Cardiac muscle cell (in vitro differentiated cells and primary cell): ENCODE results near the gene ARHGEF33. TPM values are rescaled to one million over a fixed set of nuclear protein-coding genes. Genes with fewer than 3 reads are reported as not detected.

ENCODE experiments used
- DNase-seq, 2 donors: peaks; one replicate each; pipeline versions ENCODE4 v3.0.0 to v3.0.0-alpha.2; 2010 to 2017; ENCODE audit warnings: low read depth in 1 of 2, low spot score in 1 of 2
- H3K27ac ChIP-seq: fragments of 200-600 bp; sonication (generic); 2 replicates; pipeline ENCODE4 v1.5.1; 2016
- H3K27me3 ChIP-seq: fragments of 200-600 bp; sonication (generic); 2 replicates; pipeline ENCODE4 v1.6.0; 2016; ENCODE audit warnings: control low read depth
- H3K36me3 ChIP-seq: fragments of 200-600 bp; sonication (generic); 2 replicates; pipeline ENCODE4 v1.5.1; 2016; ENCODE audit warnings: control low read depth
- H3K4me1 ChIP-seq: fragments of 200-600 bp; sonication (generic); 2 replicates; pipeline ENCODE4 v1.8.1; 2017; ENCODE audit warnings: low read depth, mild to moderate bottlenecking, mixed run types
- H3K4me3 ChIP-seq: fragments of 200-600 bp; sonication (generic); 2 replicates; pipeline ENCODE4 v1.5.1; 2016; ENCODE audit warnings: mild to moderate bottlenecking
- H3K9me3 ChIP-seq: fragments of 200-600 bp; sonication (generic); 2 replicates; pipeline ENCODE4 v1.5.1; 2017; ENCODE audit warnings: low read depth, mild to moderate bottlenecking, control low read depth
- polyA plus RNA-seq: library from polyadenylated mRNA; unstranded; fragments of >200 nt; fragmentation: Nextera tagmentation; extraction: Ambion mirVana; gene quantifications from 2 replicates; pipeline ENCODE4 v1.2.1, GENCODE V29; 2016
- total RNA-seq: library from RNA; depleted of rRNA; stranded (reverse); fragments of >200 nt; gene quantifications from 2 replicates; pipeline ENCODE4 v1.2.3, GENCODE V29; 2016
- TF ChIP-seq, protein P1 (sequence below): IDR thresholded peaks from 2 replicates; pipeline ENCODE4 v1.5.1; 2012; ENCODE audit warnings: low read depth, mild to moderate bottlenecking, low read length

Gene ARHGEF33
- total and polyA plus RNA-seq, 2 experiments from 2014 or later: 1.0 TPM

DNA sequence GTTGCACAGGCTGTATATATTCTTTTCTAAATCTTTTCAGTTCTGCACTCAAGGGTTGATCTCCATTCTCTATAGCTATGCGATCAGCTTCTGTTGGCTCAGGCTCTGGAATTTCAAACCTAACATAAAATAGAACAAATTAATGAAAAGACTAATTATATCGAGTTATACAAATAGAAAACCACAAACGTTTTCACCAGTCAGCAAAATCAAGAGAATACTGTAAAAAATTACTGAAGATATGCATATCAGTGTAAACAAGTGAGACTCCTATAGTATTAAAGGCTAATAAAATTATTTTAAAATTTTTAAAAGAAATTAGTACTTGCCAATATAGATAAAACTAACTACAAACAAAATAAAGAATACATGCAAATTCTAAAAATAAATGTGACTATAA is 124.2 kb downstream of the ARHGEF33 start:
- Histone ChIP-seq H3K4me3 (no peak overlapping the region), H3K9me3 (no peaks in the 10 kb centered on the region), H3K4me1 (no peaks in the 10 kb centered on the region), H3K36me3 (peaks cover 35% of the 10 kb centered on the region), H3K27ac (no peak overlapping the region), H3K27me3 (no peaks in the 10 kb centered on the region)
- no peak for DNase-seq
- TF ChIP-seq, protein P1, sequence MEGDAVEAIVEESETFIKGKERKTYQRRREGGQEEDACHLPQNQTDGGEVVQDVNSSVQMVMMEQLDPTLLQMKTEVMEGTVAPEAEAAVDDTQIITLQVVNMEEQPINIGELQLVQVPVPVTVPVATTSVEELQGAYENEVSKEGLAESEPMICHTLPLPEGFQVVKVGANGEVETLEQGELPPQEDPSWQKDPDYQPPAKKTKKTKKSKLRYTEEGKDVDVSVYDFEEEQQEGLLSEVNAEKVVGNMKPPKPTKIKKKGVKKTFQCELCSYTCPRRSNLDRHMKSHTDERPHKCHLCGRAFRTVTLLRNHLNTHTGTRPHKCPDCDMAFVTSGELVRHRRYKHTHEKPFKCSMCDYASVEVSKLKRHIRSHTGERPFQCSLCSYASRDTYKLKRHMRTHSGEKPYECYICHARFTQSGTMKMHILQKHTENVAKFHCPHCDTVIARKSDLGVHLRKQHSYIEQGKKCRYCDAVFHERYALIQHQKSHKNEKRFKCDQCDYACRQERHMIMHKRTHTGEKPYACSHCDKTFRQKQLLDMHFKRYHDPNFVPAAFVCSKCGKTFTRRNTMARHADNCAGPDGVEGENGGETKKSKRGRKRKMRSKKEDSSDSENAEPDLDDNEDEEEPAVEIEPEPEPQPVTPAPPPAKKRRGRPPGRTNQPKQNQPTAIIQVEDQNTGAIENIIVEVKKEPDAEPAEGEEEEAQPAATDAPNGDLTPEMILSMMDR: no peak

GRCh38 chr2:39015424-39015823 is 125.7 kb downstream of the ARHGEF33 start:
- no peaks in the 10 kb centered on the region for H3K9me3 ChIP-seq
- H3K27me3 ChIP-seq: no peaks in the 10 kb centered on the region
- TF ChIP-seq, protein P1: no peak
- no peak overlapping the region for H3K27ac ChIP-seq
- H3K4me3 ChIP-seq: no peak overlapping the region
- peaks cover 24% of the 10 kb centered on the region for H3K36me3 ChIP-seq
- no peaks in the 10 kb centered on the region for H3K4me1 ChIP-seq
- no peak for DNase-seq

GRCh38 chr2:39017334-39017733 is 127.7 kb downstream of the ARHGEF33 start:
- no peaks in the 10 kb centered on the region for H3K4me1 ChIP-seq
- TF ChIP-seq, protein P1: no peak

GRCh38 chr2:39018638-39019037 is 129.0 kb downstream of the ARHGEF33 start:
- DNase-seq: no peak
- TF ChIP-seq, protein P1: no peak

More at GRCh38 chr2:39017334-39017733, 127.7 kb downstream of the ARHGEF33 start:
- peaks cover 17% of the 10 kb centered on the region for H3K36me3 ChIP-seq
- no peak overlapping the region for H3K4me3 ChIP-seq
- no peaks in the 10 kb centered on the region for H3K9me3 ChIP-seq
- no peak for DNase-seq
- no peak overlapping the region for H3K27ac ChIP-seq
- no peaks in the 10 kb centered on the region for H3K27me3 ChIP-seq

GRCh38 chr2:39020383-39020782 is 130.7 kb downstream of the ARHGEF33 start:
- TF ChIP-seq, protein P1: no peak
- no peak for DNase-seq
- no peaks in the 10 kb centered on the region for H3K27me3 ChIP-seq
- no peaks in the 10 kb centered on the region for H3K4me1 ChIP-seq
- no peak overlapping the region for H3K27ac ChIP-seq
- no peaks in the 10 kb centered on the region for H3K9me3 ChIP-seq
- H3K4me3 ChIP-seq: no peak overlapping the region
- H3K36me3 ChIP-seq: peaks cover 12% of the 10 kb centered on the region

More at GRCh38 chr2:39018638-39019037, 129.0 kb downstream of the ARHGEF33 start:
- Histone ChIP-seq H3K9me3 (no peaks in the 10 kb centered on the region), H3K4me1 (no peaks in the 10 kb centered on the region), H3K27me3 (no peaks in the 10 kb centered on the region), H3K4me3 (no peak overlapping the region), H3K27ac (no peak overlapping the region), H3K36me3 (peaks cover 10% of the 10 kb centered on the region)
